ENCODE data around the gene MAML2.

Gene MAML2

GRCh38 chr11:95989780-95990179 lies 353.2 kb downstream of the MAML2 start:
- Histone ChIP-seq H3K27ac (ENCODE audit: low read depth in 2 of 2, low read length in 2 of 2) (no peak overlapping the region), H3K4me1 (ENCODE audit: control insufficient read depth in 2 of 2, insufficient read depth in 2 of 2, low read length in 2 of 2) (peaks cover 6% of the 10 kb centered on the region in 2 donors), H3K36me3 (ENCODE audit: control insufficient read depth in 2 of 2, insufficient read depth in 2 of 2, low read length in 2 of 2) (no peaks in the 10 kb centered on the region), H3K4me3 (ENCODE audit: low read length in 2 of 2) (no peak overlapping the region), H3K27me3 (ENCODE audit: control insufficient read depth in 2 of 2, insufficient read depth in 2 of 2, low read length in 2 of 2) (no peaks in the 10 kb centered on the region), H3K9ac (ENCODE audit: low read depth in 1 of 2, low read length in 2 of 2) (no peak overlapping the region), H3K9me3 (ENCODE audit: control insufficient read depth in 2 of 2, low read length in 2 of 2) (no peaks in the 10 kb centered on the region)

- H3K4me3 ChIP-seq (ENCODE audit: low read length in 2 of 2), result no peak overlapping the region
These were observed 353.9 kb downstream of the MAML2 start for GRCh38 chr11:95989076-95989605.

GRCh38 chr11:95985174-95985808 lies 357.7 kb downstream of the MAML2 start:
- Histone ChIP-seq H3K27me3 (ENCODE audit: control insufficient read depth in 2 of 2, insufficient read depth in 2 of 2, low read length in 2 of 2) (no peaks in the 10 kb centered on the region), H3K9me3 (ENCODE audit: control insufficient read depth in 2 of 2, low read length in 2 of 2) (no peaks in the 10 kb centered on the region), H3K4me3 (ENCODE audit: low read length in 2 of 2) (no peak overlapping the region), H3K4me1 (ENCODE audit: control insufficient read depth in 2 of 2, insufficient read depth in 2 of 2, low read length in 2 of 2) (no peaks in the 10 kb centered on the region), H3K9ac (ENCODE audit: low read depth in 1 of 2, low read length in 2 of 2) (no peak overlapping the region), H3K27ac (ENCODE audit: low read depth in 2 of 2, low read length in 2 of 2) (no peak overlapping the region), H3K36me3 (ENCODE audit: control insufficient read depth in 2 of 2, insufficient read depth in 2 of 2, low read length in 2 of 2) (peaks cover 3 to 20% of the 10 kb centered on the region in 2 donors)

More at GRCh38 chr11:95989076-95989605, 353.9 kb downstream of the MAML2 start:
- H3K36me3 ChIP-seq (ENCODE audit: control insufficient read depth in 2 of 2, insufficient read depth in 2 of 2, low read length in 2 of 2), result peaks cover 0 to 2% of the 10 kb centered on the region in 2 donors
- no peak overlapping the region for H3K27ac ChIP-seq (ENCODE audit: low read depth in 2 of 2, low read length in 2 of 2)
- H3K9me3 ChIP-seq (ENCODE audit: control insufficient read depth in 2 of 2, low read length in 2 of 2), result no peaks in the 10 kb centered on the region
- H3K4me1 ChIP-seq (ENCODE audit: control insufficient read depth in 2 of 2, insufficient read depth in 2 of 2, low read length in 2 of 2), result peaks cover 6% of the 10 kb centered on the region in 2 donors
- no peak overlapping the region for H3K9ac ChIP-seq (ENCODE audit: low read depth in 1 of 2, low read length in 2 of 2)
- no peaks in the 10 kb centered on the region for H3K27me3 ChIP-seq (ENCODE audit: control insufficient read depth in 2 of 2, insufficient read depth in 2 of 2, low read length in 2 of 2)

- Histone ChIP-seq H3K27me3 (ENCODE audit: control insufficient read depth in 2 of 2, insufficient read depth in 2 of 2, low read length in 2 of 2) (no peaks in the 10 kb centered on the region), H3K36me3 (ENCODE audit: control insufficient read depth in 2 of 2, insufficient read depth in 2 of 2, low read length in 2 of 2) (peaks cover 10 to 26% of the 10 kb centered on the region in 2 donors), H3K4me3 (ENCODE audit: low read length in 2 of 2) (no peak overlapping the region)
These were observed 358.9 kb downstream of the MAML2 start for GRCh38 chr11:95984072-95984471.

GRCh38 chr11:95977534-95978174 lies 365.3 kb downstream of the MAML2 start:
- H3K27me3 ChIP-seq (ENCODE audit: control insufficient read depth in 2 of 2, insufficient read depth in 2 of 2, low read length in 2 of 2), result no peaks in the 10 kb centered on the region
- H3K9ac ChIP-seq (ENCODE audit: low read depth in 1 of 2, low read length in 2 of 2), result no peak overlapping the region
- H3K4me1 ChIP-seq (ENCODE audit: control insufficient read depth in 2 of 2, insufficient read depth in 2 of 2, low read length in 2 of 2), result no peaks in the 10 kb centered on the region
- no peak overlapping the region for H3K27ac ChIP-seq (ENCODE audit: low read depth in 2 of 2, low read length in 2 of 2)
- no peaks in the 10 kb centered on the region for H3K9me3 ChIP-seq (ENCODE audit: control insufficient read depth in 2 of 2, low read length in 2 of 2)
- peaks cover 12 to 30% of the 10 kb centered on the region in 2 donors for H3K36me3 ChIP-seq (ENCODE audit: control insufficient read depth in 2 of 2, insufficient read depth in 2 of 2, low read length in 2 of 2)
- H3K4me3 ChIP-seq (ENCODE audit: low read length in 2 of 2), result no peak overlapping the region

More at GRCh38 chr11:95984072-95984471, 358.9 kb downstream of the MAML2 start:
- no peaks in the 10 kb centered on the region for H3K4me1 ChIP-seq (ENCODE audit: control insufficient read depth in 2 of 2, insufficient read depth in 2 of 2, low read length in 2 of 2)
- no peak overlapping the region for H3K27ac ChIP-seq (ENCODE audit: low read depth in 2 of 2, low read length in 2 of 2)
- no peaks in the 10 kb centered on the region for H3K9me3 ChIP-seq (ENCODE audit: control insufficient read depth in 2 of 2, low read length in 2 of 2)
- H3K9ac ChIP-seq (ENCODE audit: low read depth in 1 of 2, low read length in 2 of 2), result no peak overlapping the region

GRCh38 chr11:95976550-95976949 lies 366.4 kb downstream of the MAML2 start:
- no peak overlapping the region for H3K27ac ChIP-seq (ENCODE audit: low read depth in 2 of 2, low read length in 2 of 2)

GRCh38 chr11:95975343-95975742 lies 367.7 kb downstream of the MAML2 start:
- no peak overlapping the region for H3K27ac ChIP-seq (ENCODE audit: low read depth in 2 of 2, low read length in 2 of 2)
- no peaks in the 10 kb centered on the region for H3K27me3 ChIP-seq (ENCODE audit: control insufficient read depth in 2 of 2, insufficient read depth in 2 of 2, low read length in 2 of 2)
- H3K36me3 ChIP-seq (ENCODE audit: control insufficient read depth in 2 of 2, insufficient read depth in 2 of 2, low read length in 2 of 2), result peaks cover 9 to 12% of the 10 kb centered on the region in 2 donors
- H3K4me3 ChIP-seq (ENCODE audit: low read length in 2 of 2), result no peak overlapping the region
- no peaks in the 10 kb centered on the region for H3K9me3 ChIP-seq (ENCODE audit: control insufficient read depth in 2 of 2, low read length in 2 of 2)
- no peak overlapping the region for H3K9ac ChIP-seq (ENCODE audit: low read depth in 1 of 2, low read length in 2 of 2)
- H3K4me1 ChIP-seq (ENCODE audit: control insufficient read depth in 2 of 2, insufficient read depth in 2 of 2, low read length in 2 of 2), result no peaks in the 10 kb centered on the region

More at GRCh38 chr11:95976550-95976949, 366.4 kb downstream of the MAML2 start:
- H3K27me3 ChIP-seq (ENCODE audit: control insufficient read depth in 2 of 2, insufficient read depth in 2 of 2, low read length in 2 of 2), result no peaks in the 10 kb centered on the region
- no peaks in the 10 kb centered on the region for H3K4me1 ChIP-seq (ENCODE audit: control insufficient read depth in 2 of 2, insufficient read depth in 2 of 2, low read length in 2 of 2)
- H3K9ac ChIP-seq (ENCODE audit: low read depth in 1 of 2, low read length in 2 of 2), result no peak overlapping the region
- H3K36me3 ChIP-seq (ENCODE audit: control insufficient read depth in 2 of 2, insufficient read depth in 2 of 2, low read length in 2 of 2), result peaks cover 9 to 24% of the 10 kb centered on the region in 2 donors
- no peak overlapping the region for H3K4me3 ChIP-seq (ENCODE audit: low read length in 2 of 2)
- no peaks in the 10 kb centered on the region for H3K9me3 ChIP-seq (ENCODE audit: control insufficient read depth in 2 of 2, low read length in 2 of 2)

GRCh38 chr11:95972060-95972459 lies 370.9 kb downstream of the MAML2 start:
- no peaks in the 10 kb centered on the region for H3K36me3 ChIP-seq (ENCODE audit: control insufficient read depth in 2 of 2, insufficient read depth in 2 of 2, low read length in 2 of 2)
- no peak overlapping the region for H3K4me3 ChIP-seq (ENCODE audit: low read length in 2 of 2)
- H3K27me3 ChIP-seq (ENCODE audit: control insufficient read depth in 2 of 2, insufficient read depth in 2 of 2, low read length in 2 of 2), result no peaks in the 10 kb centered on the region
- no peak overlapping the region for H3K9ac ChIP-seq (ENCODE audit: low read depth in 1 of 2, low read length in 2 of 2)
- H3K27ac ChIP-seq (ENCODE audit: low read depth in 2 of 2, low read length in 2 of 2), result no peak overlapping the region
- no peaks in the 10 kb centered on the region for H3K4me1 ChIP-seq (ENCODE audit: control insufficient read depth in 2 of 2, insufficient read depth in 2 of 2, low read length in 2 of 2)
- no peaks in the 10 kb centered on the region for H3K9me3 ChIP-seq (ENCODE audit: control insufficient read depth in 2 of 2, low read length in 2 of 2)

- Histone ChIP-seq H3K9me3 (ENCODE audit: control insufficient read depth in 2 of 2, low read length in 2 of 2) (no peaks in the 10 kb centered on the region), H3K36me3 (ENCODE audit: control insufficient read depth in 2 of 2, insufficient read depth in 2 of 2, low read length in 2 of 2) (no peaks in the 10 kb centered on the region), H3K27me3 (ENCODE audit: control insufficient read depth in 2 of 2, insufficient read depth in 2 of 2, low read length in 2 of 2) (no peaks in the 10 kb centered on the region), H3K4me1 (ENCODE audit: control insufficient read depth in 2 of 2, insufficient read depth in 2 of 2, low read length in 2 of 2) (no peaks in the 10 kb centered on the region), H3K27ac (ENCODE audit: low read depth in 2 of 2, low read length in 2 of 2) (no peak overlapping the region), H3K4me3 (ENCODE audit: low read length in 2 of 2) (no peak overlapping the region), H3K9ac (ENCODE audit: low read depth in 1 of 2, low read length in 2 of 2) (no peak overlapping the region)
These were observed 374.4 kb downstream of the MAML2 start for GRCh38 chr11:95968585-95968984.

GRCh38 chr11:95964281-95964680 lies 378.7 kb downstream of the MAML2 start:
- no peaks in the 10 kb centered on the region for H3K27me3 ChIP-seq (ENCODE audit: control insufficient read depth in 2 of 2, insufficient read depth in 2 of 2, low read length in 2 of 2)
- no peak overlapping the region for H3K9ac ChIP-seq (ENCODE audit: low read depth in 1 of 2, low read length in 2 of 2)
- H3K36me3 ChIP-seq (ENCODE audit: control insufficient read depth in 2 of 2, insufficient read depth in 2 of 2, low read length in 2 of 2), result no peaks in the 10 kb centered on the region
- H3K9me3 ChIP-seq (ENCODE audit: control insufficient read depth in 2 of 2, low read length in 2 of 2), result no peaks in the 10 kb centered on the region
- H3K4me3 ChIP-seq (ENCODE audit: low read length in 2 of 2), result no peak overlapping the region
- no peaks in the 10 kb centered on the region for H3K4me1 ChIP-seq (ENCODE audit: control insufficient read depth in 2 of 2, insufficient read depth in 2 of 2, low read length in 2 of 2)
- H3K27ac ChIP-seq (ENCODE audit: low read depth in 2 of 2, low read length in 2 of 2), result no peak overlapping the region
